ENCODE measurements around the gene LY6G5B.

The LY6G5B gene, protein sequence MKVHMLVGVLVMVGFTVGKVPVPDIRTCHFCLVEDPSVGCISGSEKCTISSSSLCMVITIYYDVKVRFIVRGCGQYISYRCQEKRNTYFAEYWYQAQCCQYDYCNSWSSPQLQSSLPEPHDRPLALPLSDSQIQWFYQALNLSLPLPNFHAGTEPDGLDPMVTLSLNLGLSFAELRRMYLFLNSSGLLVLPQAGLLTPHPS

DNA sequence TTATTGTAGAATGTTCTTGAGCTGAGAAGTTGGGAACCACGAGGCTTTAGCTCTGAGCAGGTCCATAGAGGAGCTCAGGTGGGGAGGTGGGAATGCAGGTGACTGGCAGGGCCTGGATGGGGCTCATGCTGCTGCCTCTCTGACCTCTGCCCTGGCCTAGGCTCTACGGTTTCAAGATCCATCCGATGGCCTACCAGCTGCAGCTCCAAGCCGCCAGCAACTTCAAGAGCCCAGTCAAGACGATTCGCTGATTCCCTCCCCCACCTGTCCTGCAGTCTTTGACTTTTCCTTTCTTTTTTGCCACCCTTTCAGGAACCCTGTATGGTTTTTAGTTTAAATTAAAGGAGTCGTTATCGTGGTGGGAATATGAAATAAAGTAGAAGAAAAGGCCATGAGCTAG is at the start of gene LY6G5B:
LY6G5B (plus strand) TSS at position 301 of the 400 bp plus-strand sequence. CDS start 975 bp downstream, outside the sequence.
- DNase-seq (ENCODE audit: low read depth in 2 of 2) = no peak

DNA sequence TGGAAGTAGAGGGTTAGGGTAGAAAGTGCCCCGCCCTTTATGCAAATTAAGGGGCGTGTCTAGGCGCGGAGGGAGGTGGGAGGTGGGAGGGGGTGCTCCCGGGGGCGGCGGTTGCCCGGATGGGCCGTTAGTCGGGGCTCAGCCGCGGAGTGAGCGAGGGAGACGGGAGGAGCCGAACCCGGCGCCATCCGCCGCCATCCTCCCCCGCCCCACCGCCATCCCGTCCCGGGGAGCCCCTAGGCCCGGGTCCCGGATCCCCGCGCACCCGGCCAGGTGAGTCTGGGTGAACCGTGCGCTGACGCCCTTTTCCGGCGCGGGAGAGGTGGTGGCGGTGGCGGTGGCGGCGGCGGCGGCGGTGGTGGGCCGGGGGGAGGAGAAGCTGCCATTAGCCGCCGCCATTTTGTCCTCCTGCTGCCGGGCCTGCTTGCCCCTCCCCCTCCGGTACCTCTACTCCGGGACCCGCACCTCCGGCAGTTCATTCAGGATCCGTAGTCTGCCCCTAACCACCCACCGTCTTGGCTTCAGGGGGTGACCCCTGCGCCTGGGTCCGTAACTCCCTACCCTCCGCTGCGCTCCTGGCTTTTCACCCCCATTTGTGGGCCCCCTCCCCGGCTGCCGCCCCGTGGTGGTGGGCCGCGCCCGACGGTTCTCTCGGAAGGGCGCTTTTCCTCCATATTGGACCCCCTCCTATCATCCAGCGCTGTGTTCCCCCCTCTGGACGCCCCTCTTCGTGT is 49.0 kb upstream of the LY6G5B start, which contains the start of gene PRRC2A:
PRRC2A (plus strand) TSS at position 130 of the 734 bp plus-strand sequence. CDS start 2,075 bp downstream, outside the sequence.
- DNase-seq (ENCODE audit: low read depth in 2 of 2) = peak in 1 of 2 donors; percentile 94

DNA sequence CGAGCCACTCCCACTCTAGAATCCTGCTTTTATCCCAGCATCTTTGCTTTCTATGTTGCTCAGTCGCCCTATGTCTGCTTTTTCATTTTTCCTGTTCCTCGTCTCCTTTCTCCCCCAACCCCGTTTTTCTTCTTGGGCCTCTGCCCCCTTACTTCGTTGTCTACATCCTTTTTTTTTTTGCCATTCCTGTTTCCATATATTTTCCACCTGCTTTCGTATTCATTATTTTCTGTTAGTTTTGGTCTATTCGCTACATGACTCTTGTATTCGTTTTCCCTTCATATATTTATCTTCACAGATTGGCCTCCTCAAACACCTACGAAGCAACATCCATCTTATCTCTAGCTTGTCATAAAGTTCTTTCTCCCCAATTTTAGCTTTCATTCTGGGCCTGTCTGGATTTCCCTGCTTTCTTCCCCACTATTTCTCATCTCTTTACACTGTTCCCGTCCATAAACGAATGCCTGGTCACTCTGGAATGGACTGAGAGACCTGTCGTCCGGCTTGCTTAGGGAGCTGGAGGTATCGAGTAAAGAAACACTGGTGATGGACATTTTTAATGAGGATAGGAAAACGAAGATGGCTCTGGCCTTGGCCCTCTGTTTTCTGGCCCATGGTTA is 48.3 kb upstream of the LY6G5B start:
- no peak for DNase-seq (ENCODE audit: low read depth in 2 of 2)

DNA sequence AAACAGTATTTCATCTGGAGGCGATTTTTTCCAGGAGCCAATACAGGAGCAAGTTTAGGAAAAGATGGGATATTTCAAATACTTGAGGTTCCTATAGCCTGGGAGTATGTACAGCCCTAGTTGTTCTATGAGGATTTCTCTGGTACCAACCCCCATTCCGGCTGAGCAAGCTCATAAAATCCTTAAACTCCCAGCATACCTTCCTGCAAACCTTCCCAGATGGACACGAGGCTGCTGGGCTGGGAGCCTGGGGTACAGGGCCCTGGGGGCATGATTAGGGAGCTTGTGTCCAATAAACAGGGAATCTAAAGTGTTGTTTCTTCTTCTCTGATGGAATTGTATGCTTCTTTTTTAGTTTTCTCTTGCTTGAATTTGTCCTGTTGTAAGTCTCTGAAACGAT is 47.8 kb upstream of the LY6G5B start:
- DNase-seq (ENCODE audit: low read depth in 2 of 2) = no peak

DNA sequence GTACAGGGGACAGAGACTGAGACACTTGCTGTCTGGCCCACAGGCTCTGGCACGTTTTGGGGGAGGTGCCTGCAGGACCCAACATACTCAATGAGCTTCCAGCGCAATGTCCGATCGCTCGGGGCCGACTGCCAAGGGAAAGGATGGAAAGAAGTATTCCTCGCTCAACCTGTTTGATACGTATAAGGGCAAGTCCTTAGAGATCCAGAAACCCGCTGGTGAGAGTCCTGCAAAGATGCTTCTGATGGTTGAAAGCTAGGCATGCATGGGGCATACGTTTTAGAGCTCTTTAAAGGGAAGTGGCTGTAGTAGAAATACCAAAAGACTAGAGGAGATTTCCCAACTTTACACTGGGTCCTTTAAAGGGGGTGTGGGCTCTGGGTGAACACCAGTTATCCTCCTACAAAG is 47.1 kb upstream of the LY6G5B start:
- DNase-seq (ENCODE audit: low read depth in 2 of 2) = no peak

DNA sequence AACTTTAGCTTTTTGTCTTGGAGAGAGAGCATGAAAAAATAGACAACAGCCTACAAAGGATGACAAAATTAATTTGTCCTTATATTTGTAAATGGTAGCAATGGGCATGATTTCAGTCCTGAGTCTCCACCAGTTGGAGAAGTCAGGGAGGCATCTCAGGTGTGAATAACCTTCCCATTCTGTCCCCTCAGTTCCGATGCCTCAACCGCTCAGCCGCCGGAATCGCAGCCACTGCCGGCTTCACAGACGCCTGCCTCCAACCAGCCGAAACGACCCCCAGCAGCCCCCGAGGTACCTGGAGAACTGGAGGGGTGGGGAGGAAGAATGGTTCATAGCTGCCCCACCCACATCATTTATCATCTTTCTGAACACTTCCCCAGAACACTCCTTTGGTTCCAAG is 45.7 kb upstream of the LY6G5B start:
- DNase-seq (ENCODE audit: low read depth in 2 of 2) = no peak

DNA sequence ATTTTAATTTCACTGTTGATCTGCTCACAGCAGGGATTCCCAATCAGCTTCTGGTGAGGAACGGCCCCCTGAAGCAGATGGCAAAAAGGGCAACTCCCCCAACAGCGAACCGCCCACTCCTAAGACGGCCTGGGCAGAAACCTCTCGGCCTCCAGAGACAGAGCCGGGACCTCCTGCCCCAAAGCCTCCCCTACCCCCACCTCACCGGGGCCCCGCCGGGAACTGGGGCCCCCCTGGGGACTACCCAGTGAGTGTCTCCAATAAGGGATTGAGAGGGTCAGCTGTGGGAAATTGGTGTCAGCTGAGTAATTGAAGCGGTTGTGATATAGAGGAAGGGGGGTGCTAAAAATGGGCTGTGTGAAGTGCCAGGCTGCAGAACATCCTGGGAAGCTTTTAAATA is 42.8 kb upstream of the LY6G5B start:
- no peak for DNase-seq (ENCODE audit: low read depth in 2 of 2)

DNA sequence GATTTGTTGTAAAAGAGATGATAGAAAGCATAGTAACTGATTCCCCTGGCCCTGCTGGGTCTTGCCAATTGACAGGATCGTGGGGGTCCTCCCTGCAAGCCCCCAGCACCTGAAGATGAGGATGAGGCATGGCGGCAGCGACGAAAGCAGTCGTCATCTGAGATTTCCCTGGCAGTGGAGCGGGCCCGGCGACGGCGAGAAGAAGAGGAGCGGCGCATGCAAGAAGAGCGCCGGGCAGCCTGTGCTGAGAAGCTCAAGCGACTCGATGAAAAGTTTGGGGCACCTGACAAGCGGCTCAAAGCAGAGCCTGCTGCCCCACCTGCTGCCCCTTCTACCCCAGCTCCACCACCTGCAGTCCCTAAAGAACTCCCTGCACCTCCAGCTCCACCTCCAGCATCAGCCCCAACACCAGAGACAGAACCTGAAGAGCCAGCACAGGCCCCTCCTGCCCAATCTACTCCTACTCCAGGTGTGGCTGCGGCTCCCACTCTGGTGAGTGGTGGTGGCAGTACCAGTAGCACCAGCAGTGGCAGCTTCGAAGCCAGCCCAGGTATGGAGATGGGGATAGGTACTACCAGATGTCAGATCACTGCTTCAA is 42.0 kb upstream of the LY6G5B start:
- DNase-seq (ENCODE audit: low read depth in 2 of 2) = no peak

DNA sequence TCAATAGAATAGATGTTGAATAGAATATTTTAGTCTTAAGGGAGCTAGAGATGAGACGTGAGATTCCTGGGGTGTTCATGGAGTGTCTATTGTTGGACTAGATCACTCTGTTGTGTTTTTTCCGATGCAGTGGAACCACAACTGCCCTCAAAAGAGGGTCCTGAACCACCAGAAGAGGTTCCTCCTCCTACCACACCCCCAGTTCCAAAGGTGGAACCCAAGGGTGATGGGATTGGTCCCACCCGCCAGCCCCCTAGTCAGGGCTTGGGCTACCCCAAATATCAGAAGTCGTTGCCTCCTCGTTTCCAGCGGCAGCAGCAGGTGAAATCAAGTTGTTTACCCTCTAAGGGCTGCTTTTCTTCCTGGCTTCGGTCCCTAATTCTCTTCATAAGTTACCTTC is 40.8 kb upstream of the LY6G5B start:
- DNase-seq (ENCODE audit: low read depth in 2 of 2) = no peak

DNA sequence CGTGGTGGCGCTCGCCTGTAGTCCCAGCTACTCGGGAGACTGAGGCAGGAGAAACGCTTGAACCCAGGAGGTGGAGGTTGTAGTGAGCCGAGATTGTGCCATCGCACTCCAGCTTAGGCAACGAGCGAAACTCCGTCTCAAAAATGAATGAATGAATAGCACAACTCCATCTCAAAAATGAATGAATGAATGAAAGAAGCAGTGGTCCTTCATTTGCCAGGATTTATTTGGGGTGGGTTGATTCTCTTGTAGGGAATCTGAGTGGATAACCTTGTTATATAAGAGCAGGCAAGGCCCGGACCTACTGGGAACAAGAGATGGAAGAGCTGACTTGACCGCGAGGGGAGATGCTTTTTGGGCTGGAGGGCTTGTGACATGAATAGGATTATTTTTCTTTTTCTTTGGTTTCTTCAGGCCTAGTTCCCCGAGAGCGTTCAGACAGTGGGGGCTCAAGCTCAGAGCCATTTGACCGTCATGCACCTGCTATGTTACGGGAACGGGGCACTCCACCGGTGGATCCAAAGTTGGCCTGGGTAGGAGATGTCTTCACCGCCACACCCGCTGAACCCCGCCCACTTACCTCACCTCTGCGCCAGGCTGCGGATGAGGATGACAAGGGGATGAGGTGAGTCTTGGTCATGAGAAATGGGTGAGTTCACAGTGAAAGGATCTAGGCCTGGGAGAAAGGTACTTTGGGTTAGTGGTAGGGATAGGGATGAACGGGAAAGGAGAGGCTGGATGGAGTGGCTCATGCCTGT is 39.4 kb upstream of the LY6G5B start:
- DNase-seq (ENCODE audit: low read depth in 2 of 2) = no peak

DNA sequence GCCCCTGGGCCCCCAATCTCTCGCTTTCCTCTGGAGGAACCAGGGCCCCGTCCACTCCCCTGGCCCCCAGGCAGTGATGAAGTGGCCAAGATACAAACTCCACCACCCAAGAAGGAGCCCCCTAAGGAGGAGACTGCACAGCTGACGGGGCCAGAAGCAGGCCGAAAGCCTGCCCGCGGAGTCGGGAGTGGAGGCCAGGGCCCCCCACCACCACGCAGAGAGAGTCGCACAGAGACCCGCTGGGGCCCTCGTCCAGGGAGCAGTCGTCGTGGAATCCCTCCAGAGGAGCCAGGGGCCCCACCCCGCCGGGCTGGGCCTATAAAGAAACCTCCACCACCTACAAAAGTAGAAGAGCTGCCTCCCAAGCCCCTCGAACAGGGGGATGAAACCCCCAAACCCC is 38.6 kb upstream of the LY6G5B start:
- DNase-seq (ENCODE audit: low read depth in 2 of 2) = no peak

DNA sequence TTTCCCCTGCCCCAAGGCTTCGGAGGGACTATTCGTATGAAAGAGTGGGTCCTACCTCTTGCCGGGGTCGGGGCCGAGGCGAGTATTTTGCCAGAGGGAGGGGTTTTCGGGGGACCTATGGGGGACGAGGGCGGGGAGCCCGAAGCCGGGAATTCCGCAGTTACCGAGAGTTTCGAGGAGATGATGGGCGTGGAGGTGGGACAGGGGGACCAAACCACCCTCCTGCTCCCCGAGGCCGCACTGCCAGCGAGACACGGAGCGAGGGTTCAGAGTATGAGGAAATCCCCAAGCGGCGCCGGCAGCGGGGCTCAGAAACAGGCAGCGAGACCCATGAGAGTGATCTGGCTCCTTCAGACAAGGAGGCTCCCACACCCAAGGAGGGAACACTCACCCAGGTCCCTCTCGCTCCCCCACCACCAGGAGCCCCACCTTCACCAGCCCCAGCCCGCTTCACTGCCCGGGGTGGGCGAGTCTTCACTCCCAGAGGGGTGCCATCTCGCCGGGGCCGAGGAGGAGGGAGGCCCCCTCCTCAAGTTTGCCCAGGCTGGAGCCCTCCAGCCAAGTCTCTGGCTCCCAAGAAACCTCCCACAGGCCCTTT is 38.0 kb upstream of the LY6G5B start:
- no peak for DNase-seq (ENCODE audit: low read depth in 2 of 2)

DNA sequence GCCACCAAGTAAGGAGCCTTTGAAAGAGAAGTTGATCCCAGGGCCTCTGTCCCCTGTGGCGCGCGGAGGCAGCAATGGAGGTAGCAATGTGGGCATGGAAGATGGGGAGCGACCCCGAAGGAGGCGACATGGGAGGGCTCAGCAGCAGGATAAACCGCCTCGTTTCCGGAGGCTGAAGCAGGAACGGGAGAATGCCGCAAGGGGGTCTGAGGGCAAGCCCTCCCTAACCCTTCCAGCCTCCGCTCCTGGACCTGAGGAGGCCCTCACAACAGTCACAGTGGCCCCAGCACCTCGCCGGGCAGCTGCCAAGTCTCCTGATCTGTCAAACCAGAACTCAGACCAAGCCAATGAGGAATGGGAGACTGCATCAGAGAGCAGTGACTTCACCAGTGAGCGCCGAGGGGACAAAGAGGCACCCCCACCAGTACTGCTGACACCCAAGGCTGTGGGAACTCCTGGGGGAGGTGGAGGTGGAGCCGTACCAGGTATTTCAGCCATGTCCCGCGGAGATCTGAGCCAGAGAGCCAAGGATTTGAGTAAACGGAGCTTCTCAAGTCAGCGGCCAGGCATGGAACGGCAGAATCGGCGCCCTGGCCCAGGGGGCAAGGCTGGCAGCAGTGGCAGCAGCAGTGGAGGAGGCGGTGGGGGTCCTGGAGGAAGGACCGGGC is 37.4 kb upstream of the LY6G5B start:
- DNase-seq (ENCODE audit: low read depth in 2 of 2) = no peak

DNA sequence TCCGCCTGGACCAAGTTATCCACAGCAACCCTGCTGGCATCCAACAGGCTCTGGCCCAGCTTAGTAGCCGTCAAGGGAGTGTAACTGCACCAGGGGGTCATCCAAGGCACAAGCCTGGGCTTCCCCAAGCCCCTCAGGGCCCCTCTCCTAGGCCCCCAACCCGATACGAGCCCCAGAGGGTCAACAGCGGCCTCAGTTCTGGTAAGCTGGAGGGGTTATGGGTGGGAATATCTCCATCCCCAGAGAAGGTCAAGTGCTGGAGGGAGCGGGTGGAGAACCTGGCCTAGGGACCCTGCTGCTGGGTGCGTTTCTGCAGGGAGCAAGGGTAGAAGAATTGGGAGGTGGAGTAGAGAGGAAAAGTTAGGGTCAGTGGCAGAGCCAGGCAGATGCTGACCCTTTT is 36.3 kb upstream of the LY6G5B start:
- DNase-seq (ENCODE audit: low read depth in 2 of 2) = no peak

DNA sequence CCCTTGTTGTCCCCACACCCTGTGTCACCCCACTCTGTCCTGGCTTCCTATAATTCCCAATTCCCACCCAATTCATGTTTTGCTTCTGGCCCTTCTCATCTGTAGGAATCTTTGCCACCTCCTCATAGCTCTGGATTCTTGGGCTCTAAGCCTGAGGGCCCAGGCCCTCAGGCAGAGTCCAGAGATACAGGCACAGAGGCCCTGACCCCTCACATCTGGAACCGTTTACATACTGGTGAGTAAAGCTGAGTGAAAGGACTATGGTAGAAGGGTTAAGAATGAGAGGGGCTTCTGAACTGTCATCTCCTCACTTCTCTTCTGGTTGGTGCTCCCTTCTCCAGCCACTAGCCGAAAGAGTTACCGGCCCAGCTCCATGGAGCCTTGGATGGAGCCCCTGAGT is 35.6 kb upstream of the LY6G5B start:
- DNase-seq (ENCODE audit: low read depth in 2 of 2) = no peak

DNA sequence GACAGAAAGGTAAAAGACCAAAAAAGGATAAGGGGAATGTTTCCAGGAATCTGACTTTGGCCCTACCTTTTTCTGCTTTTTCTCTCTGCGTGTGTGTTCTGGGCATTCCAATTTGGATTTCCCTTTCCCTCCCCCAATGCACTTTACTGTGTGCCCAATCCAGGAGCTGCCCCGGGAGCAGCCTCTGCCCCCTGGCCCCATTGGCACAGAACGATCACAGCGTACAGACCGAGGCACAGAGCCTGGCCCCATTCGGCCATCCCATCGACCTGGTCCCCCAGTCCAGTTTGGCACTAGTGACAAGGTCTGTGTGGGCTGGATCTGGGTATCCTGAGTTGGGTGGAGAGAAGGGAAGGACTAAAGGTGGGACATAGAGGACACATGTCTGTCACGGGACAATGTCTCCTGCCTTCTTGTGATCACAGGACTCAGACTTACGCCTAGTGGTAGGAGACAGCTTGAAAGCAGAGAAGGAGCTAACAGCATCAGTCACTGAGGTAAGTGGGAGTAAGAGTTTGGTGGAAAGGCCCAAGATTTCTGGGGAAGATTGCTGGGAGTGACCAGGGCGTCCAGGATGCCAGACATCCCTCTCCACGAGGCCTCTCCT is 34.7 kb upstream of the LY6G5B start:
- no peak for DNase-seq (ENCODE audit: low read depth in 2 of 2)

DNA sequence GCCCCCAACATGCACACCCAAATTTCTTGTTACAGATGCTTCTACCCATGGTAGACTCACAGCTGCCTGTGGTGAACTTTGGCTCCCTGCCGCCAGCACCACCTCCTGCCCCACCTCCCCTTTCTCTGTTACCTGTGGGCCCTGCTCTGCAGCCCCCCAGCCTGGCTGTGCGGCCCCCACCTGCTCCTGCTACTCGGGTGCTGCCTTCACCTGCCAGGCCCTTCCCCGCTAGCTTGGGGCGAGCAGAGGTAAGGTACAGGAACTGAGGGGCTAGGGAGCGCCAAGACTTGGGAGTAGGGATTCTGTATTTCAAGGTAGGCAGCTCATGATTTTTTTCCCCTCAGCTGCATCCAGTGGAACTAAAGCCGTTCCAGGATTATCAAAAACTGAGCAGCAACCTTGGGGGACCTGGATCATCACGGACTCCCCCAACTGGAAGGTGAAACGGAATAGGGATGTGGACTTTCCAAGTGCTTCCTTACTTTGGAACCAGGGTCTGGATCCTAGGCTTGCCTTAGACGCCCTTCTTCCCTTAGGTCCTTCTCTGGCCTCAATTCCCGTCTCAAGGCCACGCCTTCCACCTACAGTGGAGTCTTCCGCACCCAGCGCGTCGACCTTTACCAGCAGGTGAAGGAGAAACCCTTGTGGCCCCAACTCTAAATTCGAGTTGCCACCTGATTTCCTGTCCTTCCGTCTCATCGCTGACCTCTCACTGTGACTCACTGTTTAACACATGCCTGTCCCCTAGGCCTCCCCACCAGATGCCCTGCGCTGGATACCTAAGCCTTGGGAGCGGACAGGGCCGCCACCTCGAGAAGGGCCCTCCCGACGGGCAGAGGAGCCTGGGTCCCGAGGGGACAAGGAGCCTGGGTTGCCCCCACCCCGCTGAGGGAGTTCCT is 32.8 kb upstream of the LY6G5B start:
- no peak for DNase-seq (ENCODE audit: low read depth in 2 of 2)

DNA sequence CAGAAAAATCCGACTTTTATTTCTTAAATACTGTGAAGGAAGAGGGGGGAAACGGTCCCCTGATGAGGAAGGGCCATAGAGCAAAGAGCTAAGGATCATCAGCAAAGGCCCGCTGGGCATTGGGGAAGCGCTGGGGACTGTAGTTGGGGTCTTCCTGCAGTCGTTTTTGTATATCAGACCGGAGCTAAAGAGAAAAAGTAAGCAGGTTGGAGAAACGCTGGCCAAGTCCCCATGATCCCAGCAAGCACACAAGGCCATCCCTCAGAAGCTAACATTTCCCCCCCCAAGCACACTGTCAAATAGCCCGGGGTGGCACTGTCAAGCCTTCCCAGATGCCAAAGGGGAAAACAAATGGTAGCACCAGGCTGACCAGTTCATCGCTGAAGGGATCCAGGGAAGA is 30.7 kb upstream of the LY6G5B start:
- no peak for DNase-seq (ENCODE audit: low read depth in 2 of 2)

DNA sequence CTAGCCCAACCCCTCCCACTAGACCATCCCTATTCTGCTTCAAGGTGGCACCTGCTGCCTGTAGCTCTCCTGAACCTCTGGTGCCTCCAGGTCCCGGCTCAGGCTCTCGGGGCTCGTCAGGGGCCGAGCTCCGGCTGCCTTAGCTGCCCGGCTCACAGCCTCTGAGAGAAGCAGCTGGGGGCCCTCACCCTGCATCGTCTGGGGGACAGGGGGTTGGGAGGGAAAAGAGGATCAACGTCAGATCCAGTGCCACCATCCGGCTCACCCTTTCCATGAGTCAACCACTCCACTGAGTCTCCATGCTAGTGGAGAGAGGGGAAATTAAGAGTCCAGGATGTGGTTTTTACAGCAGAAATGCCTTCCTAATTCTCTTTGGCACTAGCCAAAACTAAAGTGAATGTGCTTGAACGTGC is 30.3 kb upstream of the LY6G5B start:
- no peak for DNase-seq (ENCODE audit: low read depth in 2 of 2)

Data from stimulated activated CD4-positive, alpha-beta T cell treated with anti-CD3 and anti-CD28 coated beads, Interleukin-1b, Interleukin-23, amount 100 ng/mL, for 1 hour (primary cell).